Epithelial cell of esophagus (primary cell): ENCODE data around the gene KRTAP4-16.
"Not testable (repeated sequence)": the region's sequence is repeated elsewhere in the genome, so short reads cannot be mapped to it uniquely, and the experiment has no call there.

ENCODE experiments used
- DNase-seq: peaks from one replicate; pipeline ENCODE4 v3.0.0; 2010; ENCODE audit warnings: low read depth
- H3K4me3 ChIP-seq: 2 replicates; pipeline ENCODE4 v1.5.1; 2011; ENCODE audit warnings: mild to moderate bottlenecking, low read length, control low read depth
- TF ChIP-seq, protein P1 (sequence below): IDR thresholded peaks from 2 replicates; pipeline ENCODE4 v1.5.1; 2011; ENCODE audit warnings: low read depth, mild to moderate bottlenecking, low read length, control low read depth, inconsistent platforms; ENCODE audit not compliant: insufficient read depth; ENCODE audit errors: missing control alignments

KRTAP4-16 gene

DNA sequence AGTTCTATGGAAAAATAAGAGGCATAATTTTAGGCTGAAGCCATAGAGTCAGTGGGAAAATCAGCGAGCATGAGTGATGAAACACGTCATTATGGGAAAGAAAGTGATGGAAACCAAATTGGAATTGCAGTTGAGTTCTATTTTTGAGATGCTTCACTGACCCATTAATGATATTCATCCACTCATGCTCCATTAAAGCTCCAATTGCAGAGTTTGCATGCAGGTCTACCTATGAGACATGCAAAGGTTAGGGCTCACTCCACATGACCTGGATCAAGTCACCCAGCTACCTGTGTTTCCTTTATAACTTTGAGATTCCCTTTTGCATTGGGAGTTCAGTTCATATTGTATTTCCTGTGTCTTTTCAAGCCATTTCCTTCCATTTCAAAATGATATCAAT, 28.3 kb downstream of the KRTAP4-16 start:
- H3K4me3 ChIP-seq, result no peak overlapping the region
- DNase-seq, result no peak
- TF ChIP-seq, protein P1, sequence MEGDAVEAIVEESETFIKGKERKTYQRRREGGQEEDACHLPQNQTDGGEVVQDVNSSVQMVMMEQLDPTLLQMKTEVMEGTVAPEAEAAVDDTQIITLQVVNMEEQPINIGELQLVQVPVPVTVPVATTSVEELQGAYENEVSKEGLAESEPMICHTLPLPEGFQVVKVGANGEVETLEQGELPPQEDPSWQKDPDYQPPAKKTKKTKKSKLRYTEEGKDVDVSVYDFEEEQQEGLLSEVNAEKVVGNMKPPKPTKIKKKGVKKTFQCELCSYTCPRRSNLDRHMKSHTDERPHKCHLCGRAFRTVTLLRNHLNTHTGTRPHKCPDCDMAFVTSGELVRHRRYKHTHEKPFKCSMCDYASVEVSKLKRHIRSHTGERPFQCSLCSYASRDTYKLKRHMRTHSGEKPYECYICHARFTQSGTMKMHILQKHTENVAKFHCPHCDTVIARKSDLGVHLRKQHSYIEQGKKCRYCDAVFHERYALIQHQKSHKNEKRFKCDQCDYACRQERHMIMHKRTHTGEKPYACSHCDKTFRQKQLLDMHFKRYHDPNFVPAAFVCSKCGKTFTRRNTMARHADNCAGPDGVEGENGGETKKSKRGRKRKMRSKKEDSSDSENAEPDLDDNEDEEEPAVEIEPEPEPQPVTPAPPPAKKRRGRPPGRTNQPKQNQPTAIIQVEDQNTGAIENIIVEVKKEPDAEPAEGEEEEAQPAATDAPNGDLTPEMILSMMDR, result no peak

DNA sequence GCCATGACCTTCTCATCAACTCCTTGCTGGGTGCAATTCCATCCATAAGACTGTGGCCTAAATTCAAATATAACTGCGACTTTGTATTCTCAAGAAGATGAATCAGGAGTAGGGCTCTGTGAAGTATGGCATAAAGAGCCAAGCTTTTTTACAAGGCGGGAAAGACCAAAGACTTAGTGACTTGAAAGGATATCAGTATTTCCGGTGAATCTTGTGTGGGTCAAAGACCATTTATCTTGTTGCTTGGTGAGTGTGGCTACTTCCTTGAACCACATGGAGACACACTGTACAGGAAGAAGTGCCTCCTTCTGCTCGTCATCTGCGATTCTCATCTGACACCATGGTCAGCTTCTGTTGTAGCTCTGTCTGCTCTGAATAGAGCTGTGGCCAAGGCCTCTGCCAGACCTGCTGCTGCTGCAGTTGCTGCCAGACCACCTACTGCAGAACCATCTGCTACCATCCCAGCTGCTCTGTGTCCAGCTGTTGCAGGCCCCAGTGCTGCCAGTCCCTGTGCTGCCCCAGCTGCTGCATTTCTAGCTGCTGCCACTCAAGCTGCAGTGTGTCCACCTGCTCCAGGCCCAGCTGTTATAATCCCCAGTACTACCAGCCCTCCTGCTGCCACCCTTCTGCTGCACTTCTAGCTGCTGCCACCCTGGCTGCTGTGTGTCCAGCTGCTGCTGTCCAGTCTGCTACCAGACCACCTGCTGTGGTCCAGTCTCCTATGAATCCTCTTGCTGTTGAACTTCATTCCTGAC, 30.2 kb downstream of the KRTAP4-16 start:
- H3K4me3 ChIP-seq, result no peak overlapping the region
- TF ChIP-seq, protein P1, result no peak
- DNase-seq, result no peak

DNA sequence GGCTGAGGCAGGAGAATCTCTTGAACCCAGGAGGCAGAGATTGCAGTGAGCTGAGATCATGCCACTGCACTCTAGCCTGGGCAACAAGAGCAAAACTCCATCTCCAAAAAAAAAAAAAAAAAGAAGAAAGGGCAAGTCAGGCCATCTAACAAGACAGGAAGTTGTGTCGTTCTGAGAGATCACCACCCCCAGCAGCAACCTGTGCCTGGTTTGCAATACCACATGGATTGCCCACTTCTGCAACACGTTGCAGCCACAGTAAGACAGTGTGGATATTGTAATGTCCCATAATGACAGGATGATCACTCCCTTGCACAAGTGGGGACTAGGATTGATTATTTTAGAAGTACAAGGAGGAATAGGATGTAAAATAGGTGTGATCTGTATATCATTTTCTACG, 33.0 kb downstream of the KRTAP4-16 start:
- TF ChIP-seq, protein P1, result no peak
- H3K4me3 ChIP-seq, result no peak overlapping the region
- DNase-seq, result no peak

DNA sequence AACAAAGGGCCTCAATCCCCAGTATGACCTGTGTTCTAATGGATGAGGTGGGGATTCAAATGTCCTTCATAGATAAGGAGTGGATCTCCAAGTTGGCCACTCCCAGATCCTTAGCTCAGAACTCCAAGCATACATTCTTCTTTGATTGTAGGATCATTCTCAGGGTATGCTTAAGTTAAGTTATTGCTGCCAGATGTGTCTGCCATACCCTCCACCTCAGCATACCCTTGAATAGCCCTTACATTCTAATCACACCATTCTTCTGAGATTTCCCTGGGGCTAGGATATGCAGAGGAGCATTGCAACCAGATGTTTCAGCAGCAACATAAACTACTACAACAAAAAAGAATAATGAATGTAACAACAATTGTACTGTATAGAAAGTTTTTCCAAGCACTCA, 34.7 kb downstream of the KRTAP4-16 start:
- no peak for DNase-seq
- no peak overlapping the region for H3K4me3 ChIP-seq
- TF ChIP-seq, protein P1, result no peak

DNA sequence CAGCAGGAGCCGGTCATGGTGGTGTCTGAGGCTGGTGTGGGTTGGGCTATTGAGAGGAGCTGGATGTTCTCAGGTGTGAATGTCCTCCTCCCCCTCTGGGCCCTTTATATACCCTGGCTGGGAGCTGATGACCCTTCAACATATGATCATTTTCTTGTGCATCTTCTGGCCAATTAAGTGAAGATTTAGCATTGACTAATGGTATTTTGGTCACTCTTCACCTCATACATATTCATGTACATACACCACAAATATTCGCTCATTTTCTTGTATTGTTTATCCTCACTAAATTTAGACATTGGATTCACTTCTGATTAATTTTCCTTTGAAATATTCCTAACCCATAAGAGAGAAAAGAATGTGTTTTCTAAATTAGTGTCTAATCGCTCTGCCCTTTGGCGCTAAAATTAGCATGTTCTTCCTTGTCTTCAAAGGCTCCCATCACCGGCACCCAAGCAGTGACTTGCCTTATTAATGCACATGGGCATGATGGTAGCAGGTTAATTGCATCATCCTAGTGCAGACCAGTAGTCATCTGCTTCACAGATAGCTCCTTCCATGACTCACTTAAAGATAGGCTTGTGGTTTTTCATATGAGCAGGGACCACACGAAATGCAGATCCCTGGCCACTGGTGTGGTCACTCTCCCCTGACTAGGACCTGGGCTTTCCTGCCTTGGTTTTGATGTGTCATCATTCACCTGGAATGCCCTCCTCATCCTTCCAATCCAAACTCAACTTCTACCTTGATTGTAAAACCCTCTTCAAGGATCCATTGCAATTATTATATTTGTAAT, 36.0 kb downstream of the KRTAP4-16 start, which contains the start of gene KRTAP2-4:
TSS of gene KRTAP2-4 (minus strand) at position 51 of the 796 bp plus-strand sequence. CDS start at position 17, 34 bp downstream.
- TF ChIP-seq, protein P1, result no peak
- no peak within 1 kb of the TSS for H3K4me3 ChIP-seq
- peak; percentile 96 for DNase-seq

DNA sequence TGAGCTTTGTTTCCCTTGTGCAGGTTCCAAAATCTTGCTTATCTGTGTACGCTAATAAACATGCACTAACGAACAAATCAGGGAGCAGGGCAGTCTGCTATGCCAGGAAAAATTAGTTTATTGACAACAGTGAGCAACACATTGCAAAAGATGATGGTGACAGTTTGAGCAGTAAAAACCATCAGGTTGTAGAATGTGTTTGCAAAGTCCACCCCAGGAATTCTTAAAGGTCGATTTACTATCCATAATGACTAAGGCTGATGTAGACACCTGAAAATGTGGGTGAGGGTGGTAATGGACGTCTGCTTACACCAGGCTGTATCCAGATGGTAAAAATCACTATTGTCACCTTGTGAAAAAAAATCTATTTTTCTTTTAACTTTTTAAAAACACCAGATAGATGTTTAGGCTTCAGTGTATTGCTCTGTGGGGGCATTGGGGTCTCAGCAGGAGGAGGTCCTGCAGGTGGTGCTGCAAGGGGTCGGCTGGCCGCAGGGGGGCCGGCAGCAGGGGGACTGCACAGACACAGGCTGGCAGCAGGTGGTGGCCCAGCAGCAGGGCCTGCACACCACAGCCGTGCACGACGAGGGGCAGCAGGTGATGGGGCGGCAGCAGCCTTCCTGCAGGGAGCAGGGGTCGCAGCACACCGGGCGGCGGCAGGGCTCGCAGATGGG, 36.9 kb downstream of the KRTAP4-16 start:
- not testable (repeated sequence) for DNase-seq, H3K4me3 ChIP-seq

DNA sequence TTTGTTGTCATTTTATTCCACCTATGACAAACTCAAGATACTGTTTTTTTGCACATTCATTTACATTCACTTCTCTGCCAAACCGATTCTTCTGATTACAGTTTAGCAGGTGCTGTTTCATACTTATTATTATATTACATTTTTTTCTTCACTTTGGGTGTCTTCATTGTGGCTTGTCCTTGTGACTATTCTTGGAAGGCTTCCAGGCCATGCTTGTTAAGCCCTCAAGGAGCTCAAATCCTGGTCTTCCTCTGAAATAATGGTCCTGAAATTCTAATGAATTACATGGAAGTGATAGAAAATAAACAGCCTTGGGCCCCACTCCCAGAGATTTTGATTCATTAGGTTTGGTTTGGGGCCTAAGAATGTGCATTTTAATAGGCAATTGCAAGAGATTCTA, 37.7 kb downstream of the KRTAP4-16 start:
- TF ChIP-seq, protein P1, result no peak
- no peak overlapping the region for H3K4me3 ChIP-seq
- no peak for DNase-seq
